H9 (cell line): ENCODE data around the gene CNTF. TPM values are rescaled to one million over a fixed set of nuclear protein-coding genes. Genes with fewer than 3 reads are reported as not detected.

ENCODE experiments used
- DNase-seq: peaks from one replicate; pipeline ENCODE4 v3.0.0-alpha.2; 2017
- H2AFZ ChIP-seq: one replicate; pipeline ENCODE4 v1.6.1; 2013; ENCODE audit warnings: mild to moderate bottlenecking, low read length, control low read depth, moderate library complexity
- H2AK5ac ChIP-seq: 2 replicates; pipeline ENCODE4 v1.6.1; 2013; ENCODE audit warnings: low read length, control low read depth, mixed read lengths; ENCODE audit not compliant: insufficient read length
- H2BK120ac ChIP-seq: one replicate; pipeline ENCODE4 v1.6.1; 2013; ENCODE audit warnings: low read depth, mild to moderate bottlenecking, low read length, control low read depth, inconsistent platforms; ENCODE audit not compliant: poor library complexity, severe bottlenecking
- H2BK12ac ChIP-seq: 2 replicates; pipeline ENCODE4 v1.6.1; 2013; ENCODE audit warnings: low read length, control low read depth, mixed read lengths, low read depth; ENCODE audit not compliant: insufficient read length
- H2BK15ac ChIP-seq: 2 replicates; pipeline ENCODE4 v1.6.1; 2013; ENCODE audit warnings: low read depth, low read length, control low read depth
- H2BK20ac ChIP-seq: one replicate; pipeline ENCODE4 v1.6.1; 2013; ENCODE audit warnings: low read depth, mild to moderate bottlenecking, low read length, control low read depth, inconsistent platforms; ENCODE audit not compliant: poor library complexity, severe bottlenecking
- H2BK5ac ChIP-seq: 2 replicates; pipeline ENCODE4 v1.6.1; 2013; ENCODE audit warnings: low read length, control low read depth, mixed read lengths; ENCODE audit not compliant: insufficient read length
- H3K14ac ChIP-seq: 2 replicates; pipeline ENCODE4 v1.6.1; 2013; ENCODE audit warnings: low read length, control low read depth; ENCODE audit not compliant: insufficient read depth
- H3K18ac ChIP-seq: 2 replicates; pipeline ENCODE4 v1.6.1; 2013; ENCODE audit warnings: low read depth, mild to moderate bottlenecking, mixed read lengths, low read length, control low read depth; ENCODE audit not compliant: insufficient read length
- H3K23ac ChIP-seq: 2 replicates; pipeline ENCODE4 v1.6.1; 2013; ENCODE audit warnings: low read length, control low read depth, mixed read lengths, low read depth; ENCODE audit not compliant: insufficient read length
- H3K23me2 ChIP-seq: 2 replicates; pipeline ENCODE4 v1.6.1; 2013; ENCODE audit warnings: low read depth, mild to moderate bottlenecking, mixed read lengths, low read length, control low read depth; ENCODE audit not compliant: insufficient read length, poor library complexity, severe bottlenecking
- H3K27ac ChIP-seq: 2 replicates; pipeline ENCODE4 v1.5.1; 2013; ENCODE audit warnings: low read length, control low read depth, mixed read lengths, low read depth; ENCODE audit not compliant: insufficient read length
- H3K27me3 ChIP-seq: 2 replicates; pipeline ENCODE4 v1.6.1; 2013; ENCODE audit warnings: low read length, control low read depth, inconsistent platforms; ENCODE audit not compliant: insufficient read depth
- H3K4ac ChIP-seq: 2 replicates; pipeline ENCODE4 v1.6.1; 2013; ENCODE audit warnings: low read depth, mild to moderate bottlenecking, control low read depth, inconsistent platforms, low read length, moderate library complexity
- H3K4me1 ChIP-seq: 2 replicates; pipeline ENCODE4 v1.6.1; 2013; ENCODE audit warnings: low read length, control low read depth, inconsistent platforms; ENCODE audit not compliant: insufficient read depth
- H3K4me2 ChIP-seq: 2 replicates; pipeline ENCODE4 v1.6.1; 2013; ENCODE audit warnings: low read length, control low read depth, mixed read lengths; ENCODE audit not compliant: insufficient read length, insufficient read depth
- H3K56ac ChIP-seq: 2 replicates; pipeline ENCODE4 v1.6.1; 2013; ENCODE audit warnings: low read depth, mild to moderate bottlenecking, mixed read lengths, low read length, control low read depth; ENCODE audit not compliant: insufficient read length
- H3K79me1 ChIP-seq: 2 replicates; pipeline ENCODE4 v1.6.1; 2013; ENCODE audit warnings: low read depth, mild to moderate bottlenecking, moderate library complexity, low read length, control low read depth, inconsistent platforms; ENCODE audit not compliant: insufficient read depth, poor library complexity, severe bottlenecking
- H3K79me2 ChIP-seq: 2 replicates; pipeline ENCODE4 v1.6.1; 2013; ENCODE audit warnings: low read length, control low read depth, inconsistent platforms; ENCODE audit not compliant: insufficient read depth
- H3K9ac ChIP-seq: 2 replicates; pipeline ENCODE4 v1.6.1; 2013; ENCODE audit warnings: low read length, control low read depth, mixed read lengths; ENCODE audit not compliant: insufficient read length; ENCODE audit errors: extremely low read depth
- H3K9me3 ChIP-seq: one replicate; pipeline ENCODE4 v1.6.1; 2013; ENCODE audit warnings: low read depth, low read length, inconsistent platforms; ENCODE audit not compliant: control insufficient read depth
- H3T11ph ChIP-seq: one replicate; pipeline ENCODE4 v1.6.1; 2013; ENCODE audit warnings: mild to moderate bottlenecking, low read length, control low read depth, inconsistent platforms
- H4K20me1 ChIP-seq: one replicate; pipeline ENCODE4 v1.6.1; 2013; ENCODE audit not compliant: control insufficient read depth, insufficient read length, insufficient read depth
- H4K5ac ChIP-seq: 2 replicates; pipeline ENCODE4 v1.6.1; 2013; ENCODE audit warnings: low read depth, mild to moderate bottlenecking, mixed read lengths, low read length, control low read depth; ENCODE audit not compliant: insufficient read length
- H4K8ac ChIP-seq: replicated peaks from 2 replicates; pipeline ENCODE4 v1.6.1; 2013; ENCODE audit warnings: low read length, control low read depth, mixed read lengths, low read depth; ENCODE audit not compliant: insufficient read length
- H4K91ac ChIP-seq: 2 replicates; pipeline ENCODE4 v1.6.1; 2013; ENCODE audit warnings: low read depth, mild to moderate bottlenecking, moderate library complexity, mixed read lengths, low read length, control low read depth; ENCODE audit not compliant: insufficient read length
- H3K27ac Mint-ChIP-seq, 3 experiments: 2 replicates in 2 of 3; 3 replicates in 1 of 3; pipeline ENCODE4 v1.8.0; 2020 to 2021; ENCODE audit warnings: mixed read lengths in 3 of 3, mild to moderate bottlenecking in 1 of 3, moderate library complexity in 1 of 3
- H3K27me3 Mint-ChIP-seq: 2 replicates; pipeline ENCODE4 v1.8.0; 2021; ENCODE audit warnings: low read depth, mild to moderate bottlenecking, moderate library complexity, mixed read lengths
- H3K36me3 Mint-ChIP-seq, 3 experiments: 2 replicates in 2 of 3; 3 replicates in 1 of 3; pipeline ENCODE4 v1.8.0; 2020 to 2021; ENCODE audit warnings: low read depth in 3 of 3, mixed read lengths in 3 of 3; ENCODE audit not compliant: insufficient read depth in 1 of 3
- H3K4me1 Mint-ChIP-seq, 2 experiments: 2 replicates each; pipeline ENCODE4 v1.8.0; 2020; ENCODE audit warnings: mixed read lengths in 2 of 2
- H3K4me3 Mint-ChIP-seq, 2 experiments: 2 replicates in 1 of 2; 3 replicates in 1 of 2; pipeline ENCODE4 v1.8.0; 2020 to 2021; ENCODE audit warnings: mild to moderate bottlenecking in 2 of 2, mixed read lengths in 2 of 2, moderate library complexity in 1 of 2
- H3K9me3 Mint-ChIP-seq, 2 experiments: 2 replicates in 1 of 2; 3 replicates in 1 of 2; pipeline ENCODE4 v1.8.0; 2020; ENCODE audit warnings: mild to moderate bottlenecking in 2 of 2, mixed read lengths in 2 of 2, moderate library complexity in 1 of 2
- WGBS: extraction: QIAGEN DNeasy Blood & Tissue Kit; methylation state at CpG from one replicate; pipeline ENCODE4 v1.1.7; 2013; ENCODE audit warnings: missing lambda C conversion rate, low lambda C conversion rate, mixed read lengths; ENCODE audit not compliant: insufficient read length; ENCODE audit errors: extremely low coverage; 5-methylcytosine and 5-hydroxymethylcytosine counted together
- total RNA-seq: library from RNA; stranded (reverse); gene quantifications from 2 replicates; pipeline ENCODE4 v1.2.1, GENCODE V29; 2021
- TF ChIP-seq, protein P1 (sequence below): fragments of 200-600 bp; sonication (generic); conservative IDR thresholded peaks from 3 replicates; pipeline ENCODE4 v1.8.0; 2021; ENCODE audit warnings: antibody characterized with exemption, mild to moderate bottlenecking

CNTF gene
- total RNA-seq, 1 experiment from 2014 or later: 3.5 TPM

DNA sequence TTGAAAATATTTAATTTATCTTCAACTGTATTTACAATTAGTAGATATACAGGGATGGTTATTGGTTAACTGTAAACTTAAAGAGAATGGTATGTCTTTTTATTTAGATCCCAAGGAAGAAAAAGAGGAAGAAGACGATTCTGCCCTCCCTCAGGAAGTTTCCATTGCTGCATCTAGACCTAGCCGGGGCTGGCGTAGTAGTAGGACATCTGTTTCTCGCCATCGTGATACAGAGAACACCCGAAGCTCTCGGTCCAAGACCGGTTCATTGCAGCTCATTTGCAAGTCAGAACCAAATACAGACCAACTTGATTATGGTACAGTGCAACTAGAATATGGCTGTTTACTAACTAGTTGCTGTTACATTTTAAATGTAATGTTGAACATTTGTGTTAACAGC lies 12.7 kb upstream of the CNTF start:
- Histone ChIP-seq H3K4me1 (no peaks in the 10 kb centered on the region), H4K20me1 (no peaks in the 10 kb centered on the region), H3K14ac (no peak overlapping the region), H3K56ac (no peak overlapping the region), H2BK15ac (no peak overlapping the region), H3K23ac (no peak overlapping the region), H3K9me3 (no peaks in the 10 kb centered on the region), H3K27me3 (no peaks in the 10 kb centered on the region), H2BK120ac (no peak overlapping the region), H2AK5ac (no peak overlapping the region), H3K4ac (no peak overlapping the region), H2BK12ac (no peak overlapping the region), H2BK20ac (no peak overlapping the region), H2AFZ (no peak overlapping the region), H2BK5ac (no peak overlapping the region), H3K27ac (no peak overlapping the region), H4K5ac (no peak overlapping the region), H3K79me1 (peaks cover 4% of the 10 kb centered on the region), H4K8ac (no peak overlapping the region), H3K79me2 (peaks cover 3% of the 10 kb centered on the region; the same call in 1 of the 2 replicates), H4K91ac (no peak overlapping the region), H3K18ac (no peak overlapping the region), H3K9ac (no peak overlapping the region), H3T11ph (no peak overlapping the region), H3K23me2 (no peaks in the 10 kb centered on the region), H3K4me2 (no peak overlapping the region)
- Mint-ChIP-seq H3K36me3 (peaks cover 25 to 49% (median 48%) of the 10 kb centered on the region in 3 experiments; a peak in 6 of 7 replicates), H3K27me3 (no peaks in the 10 kb centered on the region), H3K4me1 (no peaks in the 10 kb centered on the region), H3K4me3 (no peak overlapping the region), H3K9me3 (no peaks in the 10 kb centered on the region), H3K27ac (no peak overlapping the region)
- no CpG with 5 or more reads among the region's 8 CpGs for WGBS
- DNase-seq: no peak
- TF ChIP-seq, protein P1, sequence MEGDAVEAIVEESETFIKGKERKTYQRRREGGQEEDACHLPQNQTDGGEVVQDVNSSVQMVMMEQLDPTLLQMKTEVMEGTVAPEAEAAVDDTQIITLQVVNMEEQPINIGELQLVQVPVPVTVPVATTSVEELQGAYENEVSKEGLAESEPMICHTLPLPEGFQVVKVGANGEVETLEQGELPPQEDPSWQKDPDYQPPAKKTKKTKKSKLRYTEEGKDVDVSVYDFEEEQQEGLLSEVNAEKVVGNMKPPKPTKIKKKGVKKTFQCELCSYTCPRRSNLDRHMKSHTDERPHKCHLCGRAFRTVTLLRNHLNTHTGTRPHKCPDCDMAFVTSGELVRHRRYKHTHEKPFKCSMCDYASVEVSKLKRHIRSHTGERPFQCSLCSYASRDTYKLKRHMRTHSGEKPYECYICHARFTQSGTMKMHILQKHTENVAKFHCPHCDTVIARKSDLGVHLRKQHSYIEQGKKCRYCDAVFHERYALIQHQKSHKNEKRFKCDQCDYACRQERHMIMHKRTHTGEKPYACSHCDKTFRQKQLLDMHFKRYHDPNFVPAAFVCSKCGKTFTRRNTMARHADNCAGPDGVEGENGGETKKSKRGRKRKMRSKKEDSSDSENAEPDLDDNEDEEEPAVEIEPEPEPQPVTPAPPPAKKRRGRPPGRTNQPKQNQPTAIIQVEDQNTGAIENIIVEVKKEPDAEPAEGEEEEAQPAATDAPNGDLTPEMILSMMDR: no peak
